ENCODE results near the gene TES.

GRCh38 chr7:116261904-116262303 is 51.6 kb downstream of the TES start:
- TF ChIP-seq CTCF (IDR thresholded peaks at IDR 0.05) (no peak), POLR2A (IDR thresholded peaks at IDR 0.05) (no peak)

Measured in uterus (tissue), 2 donors.